ENCODE results near the gene LUM. TPM values are rescaled to one million over a fixed set of nuclear protein-coding genes. Genes with fewer than 3 reads are reported as not detected.
A peak's percentile ranks its signal among the peaks of the same experiment; 100 is the strongest.

Gene LUM
- total and polyA plus RNA-seq, 2 of the 4 experiments (the other 2 are of a cell fraction) = 50.0 to 70.5 TPM

DNA sequence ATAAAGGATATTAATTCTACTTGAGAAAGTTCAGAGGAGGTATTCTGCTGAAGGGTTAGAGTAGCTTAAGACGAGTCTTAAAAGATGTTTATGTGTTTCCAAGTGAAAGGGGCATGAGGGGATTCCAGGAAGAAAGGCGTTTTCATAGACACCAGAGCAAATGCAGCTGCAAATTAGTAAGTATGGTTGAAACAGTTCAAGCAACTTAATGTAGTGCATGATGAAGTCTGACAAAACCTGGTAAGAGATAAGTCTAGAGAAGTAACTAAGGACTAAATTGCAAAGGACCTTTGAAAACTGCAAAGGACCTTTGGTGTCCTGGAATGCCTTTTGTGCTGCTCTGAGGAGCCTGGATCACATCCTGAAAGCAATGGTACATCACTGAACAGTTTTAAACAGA lies 11.5 kb downstream of the LUM start:
- Histone ChIP-seq H3K23ac (ENCODE audit: low read depth, low read length) (peak overlapping the region; percentile 66; the same call in 1 of the 2 replicates), H3K9ac (ENCODE audit: low read depth, low read length) (no peak overlapping the region), H2AK9ac (replicated peaks; ENCODE audit: low read depth, low read length, poor library complexity) (no peak overlapping the region), H3K9me3 (ENCODE audit: control insufficient read depth, insufficient read depth, low read length) (no peaks in the 10 kb centered on the region), H3K4ac (ENCODE audit: low read depth, low read length) (peak overlapping the region; percentile 63; the same call in 1 of the 2 replicates), H3K27ac (ENCODE audit: insufficient read depth, low read length) (peak overlapping the region; percentile 44; the same call in 1 of the 2 replicates), H3K4me1 (ENCODE audit: control insufficient read depth, insufficient read depth, low read length) (peaks cover 5% of the 10 kb centered on the region), H4K91ac (ENCODE audit: insufficient read depth, low read depth, low read length) (peak overlapping the region; percentile 73; the same call in 1 of the 2 replicates), H4K20me1 (ENCODE audit: insufficient read depth, low read length) (no peaks in the 10 kb centered on the region), H2BK20ac (ENCODE audit: low read depth, low read length) (peak overlapping the region; percentile 35; the same call in 1 of the 2 replicates), H3K56ac (ENCODE audit: extremely low read depth, insufficient read depth, low read length) (no peak overlapping the region), H2AFZ (replicated peaks; ENCODE audit: low read length, poor library complexity) (no peak overlapping the region), H4K8ac (ENCODE audit: low read depth in 2 of 2, low read length in 2 of 2) (0 out of 4 replicates have a peak overlapping the region, but pooled peaks of 1 of the 2 experiments have one; percentile 7), H3K4me3 (ENCODE audit: insufficient read depth, low read depth, low read length) (no peak overlapping the region), H3K79me1 (ENCODE audit: low read depth in 1 of 2, low read length in 2 of 2) (no peaks in the 10 kb centered on the region), H3K18ac (ENCODE audit: low read depth, low read length) (peak overlapping the region; percentile 98), H3K4me2 (ENCODE audit: low read depth, low read length) (no peak overlapping the region), H3K36me3 (ENCODE audit: control insufficient read depth, insufficient read depth, low read length) (peaks cover 2% of the 10 kb centered on the region; the same call in 1 of the 2 replicates), H3K14ac (replicated peaks; ENCODE audit: low read depth, low read length) (0 out of 2 replicates have a peak overlapping the region, but pooled peaks have one; percentile 12), H3K27me3 (ENCODE audit: control insufficient read depth, insufficient read depth, low read length) (no peaks in the 10 kb centered on the region), H2BK120ac (ENCODE audit: low read depth, low read length) (peak overlapping the region; percentile 21; the same call in 1 of the 2 replicates), H3K9me1 (ENCODE audit: insufficient read depth, low read length) (no peaks in the 10 kb centered on the region), H2BK15ac (ENCODE audit: low read depth, low read length) (peak overlapping the region; percentile 45; the same call in 1 of the 3 replicates), H2AK5ac (ENCODE audit: low read depth, low read length) (0 out of 2 replicates have a peak overlapping the region, but pooled peaks have one; percentile 47), H4K5ac (ENCODE audit: low read depth, low read length) (peak overlapping the region; percentile 77; the same call in 1 of the 2 replicates), H2BK5ac (ENCODE audit: low read depth, low read length, poor library complexity, severe bottlenecking) (peak overlapping the region; percentile 55)
- POLR2A ChIA-PET (ENCODE audit: unreplicated experiment) = interaction anchor here (0.6 kb wide), 2 partner anchors 32 to 1446 kb away, joined by 3 read pairs; no protein-coding TSS in a partner anchor
- ATAC-seq (ENCODE audit: low read depth) = no peak
- TF ChIP-seq RCOR1 (IDR thresholded peaks at IDR 0.05; ENCODE audit: insufficient replicate concordance, low read length) = no peak
- no peak for TF ChIP-seq POLR2A (IDR thresholded peaks at IDR 0.05; ENCODE audit: low read depth, low read length)
- TF ChIP-seq CHD1 (IDR thresholded peaks at IDR 0.05; ENCODE audit: low read depth, low read length) = no peak
- TF ChIP-seq BHLHE40 (IDR thresholded peaks at IDR 0.05; ENCODE audit: low read depth, low read length) = no peak
- in situ Hi-C loops (cut with MboI; ENCODE audit: low sequenced_read_pairs) = no loop called here
- DNase-seq = no peak
- CTCF ChIA-PET = interaction anchor here (1.3 kb wide), 1 partner anchor 11 kb away, joined by 3 read pairs; no protein-coding TSS in a partner anchor
- intact Hi-C loops (cut with micrococcal nuclease) = no loop called here
- dilution Hi-C loops (cut with HindIII; ENCODE audit: low sequenced_read_pairs, unreplicated experiment) = no loop called here
- BruUV-seq (replicated peaks) = no TSS peak
- 83% methylated on average over 1 of the region's 2 CpGs; no CpG with 5 or more reads in 1 of the 2 experiments for WGBS, 2 experiments (ENCODE audit: extremely low coverage in 2 of 2, insufficient read length in 1 of 2)
